NCI-H1105 (cell line): ENCODE results near the gene BPIFB1.

ENCODE experiments used
- DNase-seq: peaks from one replicate; lab custom pipeline; 2025; lab: John Stamatoyannopoulos, UW

Gene BPIFB1

GRCh38 chr20:33328157-33329137 is 45.4 kb downstream of the BPIFB1 start:
- DNase-seq = no peak

- no peak for DNase-seq
Observed at GRCh38 chr20:33332905-33333456, 50.0 kb downstream of the BPIFB1 start.

GRCh38 chr20:33333616-33334015 is 50.6 kb downstream of the BPIFB1 start:
- no peak for DNase-seq

GRCh38 chr20:33334111-33334510 is 51.1 kb downstream of the BPIFB1 start:
- no peak for DNase-seq

- no peak for DNase-seq
Observed at GRCh38 chr20:33336375-33336774, 53.4 kb downstream of the BPIFB1 start.

- DNase-seq = no peak
Observed at GRCh38 chr20:33337119-33337518, 54.1 kb downstream of the BPIFB1 start.

GRCh38 chr20:33337531-33338165 is 54.6 kb downstream of the BPIFB1 start:
- DNase-seq = no peak

GRCh38 chr20:33338467-33339258 is 55.6 kb downstream of the BPIFB1 start:
- no peak for DNase-seq

- DNase-seq = no peak
Observed at GRCh38 chr20:33339515-33340058, 56.6 kb downstream of the BPIFB1 start.

GRCh38 chr20:33343521-33343920 is 60.5 kb downstream of the BPIFB1 start:
- no peak for DNase-seq

- no peak for DNase-seq
Observed at GRCh38 chr20:33345342-33345741, 62.3 kb downstream of the BPIFB1 start.

- DNase-seq = no peak
Observed at GRCh38 chr20:33348136-33348937, 65.3 kb downstream of the BPIFB1 start.

- DNase-seq = no peak
Observed at GRCh38 chr20:33349493-33349892, 66.5 kb downstream of the BPIFB1 start.

GRCh38 chr20:33351696-33352095 is 68.7 kb downstream of the BPIFB1 start:
- no peak for DNase-seq

- no peak for DNase-seq
Observed at GRCh38 chr20:33352258-33353012, 69.4 kb downstream of the BPIFB1 start.

GRCh38 chr20:33353013-33353402 is 70.0 kb downstream of the BPIFB1 start:
- DNase-seq = no peak
